KOPT-K1 (cell line): Measurements from ENCODE around the gene UBAC1.
"Not testable (repeated sequence)": the region's sequence is repeated elsewhere in the genome, so short reads cannot be mapped to it uniquely, and the experiment has no call there.

ENCODE experiments used
- H3K27ac ChIP-seq: fragments of 200-600 bp; sonication (generic); 2 replicates; pipeline ENCODE4 v1.5.1; 2016; ENCODE audit warnings: antibody characterized with exemption, mild to moderate bottlenecking, low read depth, low read length; ENCODE audit not compliant: poor library complexity, severe bottlenecking
- H3K36me3 ChIP-seq: fragments of 200-600 bp; sonication (generic); 2 replicates; pipeline ENCODE4 v1.5.1; 2017; ENCODE audit warnings: antibody characterized with exemption, mild to moderate bottlenecking, low read length, moderate library complexity; ENCODE audit not compliant: insufficient read depth
- H3K9me3 ChIP-seq: fragments of 200-600 bp; sonication (generic); 2 replicates; pipeline ENCODE4 v1.5.1; 2017; ENCODE audit warnings: antibody characterized with exemption, low read length, mild to moderate bottlenecking; ENCODE audit not compliant: insufficient read depth, poor library complexity, severe bottlenecking

The UBAC1 gene

DNA sequence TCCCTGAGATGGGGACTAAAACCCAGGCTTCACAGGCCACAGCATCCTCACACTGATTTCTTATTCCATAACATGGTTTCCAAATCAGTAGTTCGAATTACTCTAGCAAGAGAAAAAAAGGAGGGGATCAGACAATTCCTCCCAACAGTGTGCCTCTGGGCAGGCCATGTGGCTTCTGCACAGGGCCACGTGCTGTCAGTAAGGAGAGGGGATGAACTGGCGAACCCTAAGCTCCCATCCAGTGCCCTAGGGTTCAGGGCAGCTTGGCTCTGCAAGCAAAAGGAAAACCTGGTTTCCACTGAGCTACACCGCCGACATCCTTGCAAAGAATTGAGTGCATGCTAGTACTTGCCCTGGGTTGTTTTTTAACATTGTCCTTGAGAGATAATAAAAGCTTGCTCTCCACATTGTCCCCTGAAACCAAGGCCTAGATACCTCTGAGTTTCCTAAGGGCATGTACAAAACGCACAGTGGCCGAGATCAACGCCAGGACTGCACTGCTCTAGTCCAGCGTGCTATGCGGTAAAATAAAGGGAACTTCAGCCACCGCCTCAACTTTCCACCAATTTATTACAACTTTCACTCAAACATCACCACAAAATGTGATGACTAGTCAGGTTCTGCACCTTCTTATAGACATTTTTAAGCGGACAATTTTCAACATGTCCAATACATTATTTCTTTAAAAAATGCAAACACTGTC is 58.4 kb downstream of the UBAC1 start:
- Histone ChIP-seq H3K36me3 (peaks cover 26% of the 10 kb centered on the region), H3K9me3 (peaks cover 19% of the 10 kb centered on the region), H3K27ac (no peak overlapping the region)

DNA sequence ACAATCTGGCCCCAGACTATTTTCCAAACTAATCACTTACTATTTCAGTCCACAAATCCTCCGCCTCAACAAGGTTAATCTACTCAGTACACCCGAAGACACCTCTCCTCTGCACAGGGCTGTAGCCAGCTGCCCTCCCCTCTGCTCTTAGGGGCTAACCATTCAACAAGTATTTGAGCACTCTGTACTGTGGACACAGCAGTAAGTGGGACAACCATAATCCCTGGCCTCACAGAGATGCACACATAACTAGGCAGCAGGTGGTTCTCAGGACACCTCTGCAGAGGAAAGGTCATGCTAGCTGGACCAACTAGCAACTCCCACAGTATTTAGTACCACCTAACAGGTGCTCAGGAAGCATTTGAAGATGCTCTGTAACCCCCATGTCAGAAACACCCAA is 59.3 kb downstream of the UBAC1 start:
- peaks cover 26% of the 10 kb centered on the region for H3K36me3 ChIP-seq
- no peak overlapping the region for H3K27ac ChIP-seq
- H3K9me3 ChIP-seq, result peaks cover 23% of the 10 kb centered on the region

DNA sequence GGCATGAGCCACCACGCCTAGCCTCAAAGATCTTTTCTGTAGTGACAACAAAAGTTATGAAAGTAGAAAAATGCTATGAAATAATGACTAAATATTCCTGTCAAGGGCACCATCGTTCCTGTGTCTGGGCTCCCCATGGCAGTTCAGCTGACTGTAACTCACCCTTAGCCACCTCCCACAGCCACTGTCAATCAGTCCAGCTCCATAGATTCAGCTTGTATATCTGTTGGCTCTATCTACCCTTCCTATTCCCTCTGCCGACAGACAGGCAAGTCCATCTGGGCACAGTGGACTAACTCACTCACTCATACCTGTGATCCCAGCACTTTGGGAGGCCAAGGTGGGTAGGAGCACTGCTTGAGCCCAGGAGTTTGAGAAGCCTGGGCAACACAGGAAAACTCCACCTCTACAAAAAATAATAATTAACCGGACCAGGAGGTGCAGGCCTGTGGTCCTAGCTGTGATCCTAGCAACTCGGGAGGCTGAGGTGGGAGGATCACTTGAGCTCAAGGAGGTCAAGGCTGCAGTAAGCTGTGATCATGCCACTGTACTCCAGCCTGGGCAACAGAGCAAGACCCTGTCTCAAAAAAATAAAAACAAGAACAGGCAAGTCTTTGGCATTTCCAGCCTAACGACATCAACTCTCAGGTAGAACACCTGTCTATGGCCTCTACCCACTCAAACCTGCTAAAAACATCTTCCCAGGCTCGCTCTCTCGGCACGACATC is 60.0 kb downstream of the UBAC1 start:
- H3K27ac ChIP-seq, result no peak overlapping the region
- peaks cover 23% of the 10 kb centered on the region for H3K9me3 ChIP-seq
- H3K36me3 ChIP-seq, result peaks cover 26% of the 10 kb centered on the region

DNA sequence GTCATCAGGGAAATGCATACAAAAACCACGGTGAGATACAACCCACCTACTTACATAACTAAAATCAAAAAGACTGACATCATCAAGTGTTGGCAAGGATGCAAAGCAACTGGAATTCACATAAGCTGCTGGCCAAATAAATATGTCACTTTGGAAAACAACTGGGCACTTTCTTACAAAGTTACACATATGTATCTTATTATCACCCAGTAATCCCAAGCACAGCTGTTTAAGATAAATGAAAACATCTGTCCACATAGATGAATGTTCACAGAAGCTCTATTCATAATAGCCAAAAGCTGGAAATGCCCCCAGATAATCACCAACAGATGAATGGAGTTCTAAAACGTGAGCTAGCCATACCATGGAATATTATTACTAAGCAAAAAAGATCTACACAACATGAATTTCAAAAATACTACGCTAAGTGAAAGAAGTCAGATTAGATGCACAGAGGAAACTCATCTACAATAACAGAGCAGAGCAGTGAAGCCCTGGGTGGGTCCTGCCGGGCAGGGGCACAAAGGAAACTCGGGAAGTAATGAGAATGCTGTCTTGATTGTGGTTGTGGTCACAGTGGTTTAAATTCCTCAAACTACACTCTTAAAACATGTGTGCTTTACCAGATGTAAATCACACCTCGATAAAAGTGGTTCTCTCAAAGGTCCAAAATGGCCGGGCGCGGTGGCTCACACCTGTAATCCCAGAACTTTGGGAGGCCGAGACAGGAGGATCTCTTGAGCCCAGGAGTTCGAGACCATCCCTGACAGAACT is 62.4 kb downstream of the UBAC1 start:
- peaks cover 31% of the 10 kb centered on the region for H3K9me3 ChIP-seq
- peaks cover 17% of the 10 kb centered on the region for H3K36me3 ChIP-seq
- H3K27ac ChIP-seq, result no peak overlapping the region

DNA sequence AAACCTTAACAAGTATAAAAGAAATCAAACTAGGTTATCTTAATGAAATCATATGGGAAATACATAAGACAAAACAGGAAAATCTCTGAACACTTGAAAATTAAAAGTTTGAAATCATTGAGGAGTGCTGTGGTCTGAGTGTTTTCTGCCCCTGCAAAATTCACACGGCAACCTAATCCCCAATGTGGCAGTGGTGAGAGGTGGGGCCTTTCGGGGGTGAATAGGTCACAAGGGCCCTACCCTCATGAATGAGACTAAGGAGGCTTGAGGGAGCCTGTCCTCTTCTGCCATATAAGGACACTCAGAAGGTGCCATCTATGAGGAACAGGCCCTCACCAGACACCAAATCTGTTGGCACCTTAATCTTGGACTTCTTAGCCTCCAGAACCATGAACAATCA is 64.5 kb downstream of the UBAC1 start:
- H3K36me3 ChIP-seq, result peaks cover under 1% of the 10 kb centered on the region; the same call in 1 of the 2 replicates
- no peak overlapping the region for H3K27ac ChIP-seq

DNA sequence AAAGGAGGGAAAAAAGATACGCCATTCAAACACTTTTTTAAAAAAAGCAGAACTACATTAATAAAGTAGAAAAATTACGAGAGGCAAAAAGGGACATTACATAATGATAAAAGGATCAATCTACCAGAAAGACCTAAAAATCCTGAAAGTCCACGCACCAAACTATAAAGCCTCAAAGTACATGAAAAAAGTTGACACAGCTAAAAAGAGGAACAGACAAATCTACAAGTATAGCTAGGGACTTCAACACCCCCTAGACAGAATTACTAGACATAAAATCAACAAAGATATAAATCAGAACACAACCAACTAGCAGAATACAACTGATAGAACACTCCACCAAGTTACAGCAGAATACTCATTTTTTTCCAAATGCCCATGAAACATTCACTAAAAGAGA is 65.0 kb downstream of the UBAC1 start:
- H3K27ac ChIP-seq, result no peak overlapping the region
- H3K9me3 ChIP-seq, result peaks cover 31% of the 10 kb centered on the region
- no peaks in the 10 kb centered on the region; the same call in 1 of the 2 replicates for H3K36me3 ChIP-seq

More for the DNA sequence above, 64.5 kb downstream of the UBAC1 start:
- peaks cover 31% of the 10 kb centered on the region for H3K9me3 ChIP-seq

DNA sequence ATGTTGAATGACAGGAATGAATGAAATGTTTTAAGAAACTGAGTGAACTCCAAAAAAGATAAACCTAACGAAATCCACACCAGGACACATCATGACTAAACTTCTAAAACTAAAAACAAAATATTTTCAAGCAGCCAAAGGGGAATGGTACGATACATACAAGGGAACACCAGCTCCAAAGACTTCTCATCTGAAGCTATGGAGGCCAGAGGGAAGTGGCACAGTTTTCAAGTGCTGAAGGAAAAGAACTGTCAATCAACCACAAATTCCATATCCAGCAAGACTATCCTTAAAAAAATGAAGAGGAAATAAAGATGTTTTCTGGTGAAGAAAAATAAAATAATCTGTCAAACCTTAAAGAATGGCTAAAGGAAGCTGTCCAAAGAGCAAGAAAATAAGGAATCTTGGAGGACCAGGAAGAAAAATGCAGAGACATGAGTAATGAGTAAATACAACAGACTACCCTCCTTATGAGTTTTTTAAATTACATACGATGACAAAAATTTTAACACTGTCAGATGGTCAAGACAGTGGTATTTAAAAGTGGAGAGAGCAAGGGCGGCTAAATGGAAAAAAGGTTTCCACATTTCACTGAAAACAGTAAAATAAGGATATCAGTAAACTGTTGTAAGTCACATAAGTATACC is 65.8 kb downstream of the UBAC1 start:
- H3K27ac ChIP-seq, result no peak overlapping the region
- no peaks in the 10 kb centered on the region; the same call in 1 of the 2 replicates for H3K36me3 ChIP-seq
- peaks cover 31% of the 10 kb centered on the region for H3K9me3 ChIP-seq

DNA sequence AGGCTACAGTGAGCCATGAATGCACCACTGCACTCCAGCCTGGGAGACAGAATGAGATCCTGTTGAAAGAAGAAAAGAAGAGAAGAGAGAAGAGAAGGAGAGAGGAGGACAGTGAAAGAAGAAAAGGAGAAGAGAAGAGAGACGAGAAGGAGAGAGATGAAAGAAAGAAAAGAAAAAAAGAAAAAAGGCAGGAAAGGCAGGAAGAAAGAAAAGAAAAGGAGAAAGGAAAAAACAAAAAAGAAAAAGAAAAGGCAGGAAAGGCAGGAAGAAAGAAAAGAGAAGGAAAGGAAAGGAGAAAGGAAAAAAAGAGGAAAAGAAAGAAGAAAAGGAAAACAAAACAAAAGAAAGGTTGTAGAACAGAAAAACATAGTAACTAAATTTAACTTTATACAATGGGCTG is 68.1 kb downstream of the UBAC1 start:
- Histone ChIP-seq H3K9me3 (peaks cover 13% of the 10 kb centered on the region), H3K27ac (no peak overlapping the region), H3K36me3 (no peaks in the 10 kb centered on the region; the same call in 1 of the 2 replicates)

DNA sequence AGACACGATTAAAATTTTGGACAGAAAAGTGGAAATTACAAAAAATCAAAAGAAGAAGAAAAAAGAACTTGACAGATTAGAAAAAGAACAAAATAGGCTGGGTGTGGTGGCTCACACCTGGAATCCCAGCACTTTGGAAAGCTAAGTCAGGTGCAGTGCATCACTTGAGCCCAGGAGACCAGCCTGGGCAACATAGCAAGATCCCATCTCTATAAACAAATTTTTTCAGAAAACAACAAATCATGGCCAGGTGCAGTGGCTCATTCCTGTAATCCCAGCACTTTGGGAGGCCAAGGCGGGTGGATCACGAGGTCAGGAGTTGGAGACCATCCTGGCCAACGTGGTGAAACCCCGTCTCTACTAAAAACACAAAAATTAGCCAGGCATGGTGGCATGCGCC is 68.8 kb downstream of the UBAC1 start:
- H3K27ac ChIP-seq, H3K36me3 ChIP-seq: not testable (repeated sequence)
- H3K9me3 ChIP-seq, result peaks cover 10% of the 10 kb centered on the region

DNA sequence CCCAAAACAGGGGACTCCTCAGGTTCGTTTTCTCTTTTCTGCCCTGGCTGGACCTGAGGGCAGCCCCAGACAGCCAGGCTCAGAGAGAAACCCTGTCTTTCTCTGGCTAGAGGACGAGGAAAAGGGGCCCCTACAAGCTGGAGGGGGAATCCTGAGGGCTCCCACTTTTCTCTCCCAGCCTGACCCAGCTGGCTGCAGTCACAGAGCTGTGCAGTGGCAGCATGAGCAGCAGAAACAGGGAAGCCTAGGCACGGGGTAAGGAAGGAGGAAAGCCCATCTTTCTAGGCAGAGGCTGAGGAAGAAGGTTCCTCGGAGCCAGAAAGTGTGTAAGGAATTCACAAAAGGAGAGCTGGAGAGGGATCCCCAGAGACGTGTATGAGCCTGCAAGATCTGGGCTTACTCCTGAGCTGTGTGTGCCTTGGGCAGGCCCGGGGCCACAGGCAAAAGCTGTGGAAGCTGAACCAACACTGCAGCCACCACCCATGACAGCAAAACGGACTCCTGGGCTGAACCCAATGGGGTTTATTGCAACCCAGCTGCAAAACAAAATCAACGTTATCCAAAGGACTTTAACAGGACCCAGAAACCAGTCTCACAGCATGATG is 70.0 kb downstream of the UBAC1 start:
- no peak overlapping the region for H3K27ac ChIP-seq

DNA sequence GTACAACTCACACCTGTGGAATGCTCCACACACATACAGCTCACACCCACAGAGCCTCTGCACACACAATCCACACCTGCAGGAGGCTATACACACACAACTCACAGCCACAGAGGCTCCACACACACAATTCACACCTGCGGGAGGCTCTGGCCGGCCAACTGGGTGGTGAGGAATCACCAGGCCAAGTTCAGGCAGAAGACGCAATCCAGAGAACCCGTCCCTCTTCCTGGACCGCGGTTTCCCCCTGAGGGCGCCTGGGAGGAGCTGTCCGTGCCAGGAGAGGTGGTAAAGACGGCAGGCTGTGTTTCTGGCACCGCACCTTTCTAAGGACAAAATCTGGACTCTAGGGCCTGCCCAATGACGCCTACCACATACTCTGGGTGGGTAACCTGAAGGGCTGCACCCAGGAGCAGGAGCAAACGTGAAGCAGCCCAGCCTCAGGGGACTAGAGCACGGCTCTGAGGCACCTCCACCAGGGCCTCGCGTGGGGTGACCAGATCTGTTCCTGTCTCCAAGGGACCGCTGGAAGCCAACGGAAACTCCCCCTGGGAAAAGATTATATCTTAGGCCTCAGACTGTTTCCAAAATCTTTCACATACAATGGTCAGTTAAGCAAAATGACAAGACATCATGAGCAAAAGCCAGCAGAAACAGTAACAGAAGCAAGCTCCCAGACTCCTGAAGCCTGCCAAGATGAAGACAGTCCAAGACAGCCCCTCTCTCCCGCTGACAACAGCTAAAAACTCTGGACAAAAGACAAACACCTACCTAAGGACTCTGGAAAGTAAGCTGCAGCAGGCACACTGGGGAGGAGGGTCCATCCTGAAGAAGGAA is 70.8 kb downstream of the UBAC1 start:
- H3K36me3 ChIP-seq, result no peaks in the 10 kb centered on the region
- peaks cover 6% of the 10 kb centered on the region for H3K9me3 ChIP-seq
- H3K27ac ChIP-seq, result no peak overlapping the region

More for the DNA sequence above, 70.0 kb downstream of the UBAC1 start:
- Histone ChIP-seq H3K36me3 (no peaks in the 10 kb centered on the region), H3K9me3 (peaks cover 8% of the 10 kb centered on the region)

DNA sequence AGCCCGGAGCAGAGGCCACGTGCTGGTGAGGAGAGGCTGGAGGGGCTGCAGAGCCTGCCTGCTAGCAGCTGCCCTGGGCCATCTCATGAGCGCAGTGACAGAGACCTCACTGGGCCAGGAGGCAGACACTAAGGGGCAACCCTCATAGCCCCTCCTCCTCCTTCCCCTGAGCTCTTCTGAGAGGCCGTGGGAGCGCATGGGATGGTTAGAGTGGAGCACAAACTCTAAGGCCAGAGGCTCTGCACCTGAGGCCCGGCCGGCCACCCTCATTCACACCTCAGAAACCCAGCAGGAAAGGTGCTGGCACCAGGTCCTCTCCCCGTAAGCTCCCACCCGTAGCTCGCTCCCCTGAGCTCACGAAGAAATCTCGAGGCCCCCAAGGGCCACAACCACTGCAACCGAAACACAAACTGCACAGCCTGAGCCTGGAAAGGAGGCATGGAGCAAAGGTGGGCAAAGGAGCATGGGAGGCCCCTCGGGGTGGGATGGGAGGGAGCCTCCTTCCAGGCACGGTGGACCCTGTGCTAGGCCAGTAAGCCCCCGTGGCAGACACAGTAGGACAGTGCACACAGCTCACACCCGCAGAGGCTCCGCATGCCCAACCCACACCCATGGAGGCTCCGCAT is 71.5 kb downstream of the UBAC1 start:
- H3K9me3 ChIP-seq, result no peaks in the 10 kb centered on the region
- peak overlapping the region; percentile 97 for H3K27ac ChIP-seq
- H3K36me3 ChIP-seq, result no peaks in the 10 kb centered on the region

DNA sequence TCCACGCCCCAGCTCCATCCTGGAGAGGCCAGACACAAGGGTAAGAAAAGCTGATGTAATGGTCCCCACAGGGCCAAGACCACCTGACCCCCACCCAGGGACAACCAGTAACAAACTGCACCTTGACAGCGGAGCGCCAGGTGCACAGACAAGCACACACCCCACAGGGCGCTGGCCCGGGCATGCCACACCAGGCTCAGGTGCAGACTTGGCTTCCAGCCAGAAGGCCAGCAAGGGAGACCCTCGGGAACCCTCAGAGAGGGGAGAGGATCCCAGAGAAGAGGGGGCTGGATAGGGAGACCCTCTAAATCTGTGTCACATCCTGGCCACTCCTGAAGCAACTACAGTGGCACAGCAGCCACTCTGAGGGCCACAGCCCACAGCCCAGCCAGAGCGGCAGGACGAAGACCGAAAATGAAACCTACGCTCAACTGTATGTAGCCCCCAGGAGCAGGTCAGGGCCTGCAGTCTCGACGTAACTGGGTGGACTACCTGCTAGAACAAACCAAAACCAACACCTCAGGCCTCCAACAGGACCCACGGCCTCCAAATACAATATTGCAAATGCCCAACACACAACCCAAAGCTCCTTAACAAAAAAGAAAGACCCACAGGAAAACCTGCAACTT is 72.3 kb downstream of the UBAC1 start:
- no peaks in the 10 kb centered on the region for H3K36me3 ChIP-seq
- H3K9me3 ChIP-seq, result no peaks in the 10 kb centered on the region
- H3K27ac ChIP-seq, result peak overlapping the region; percentile 97
